CD4-positive, alpha-beta T cell treated with Interleukin-10 for 1 hour (primary cell): ENCODE data around the gene TEX2.

Source experiments
- DNase-seq: peaks from one replicate; pipeline ENCODE4 v3.0.0-alpha.2; 2020

The TEX2 gene

DNA sequence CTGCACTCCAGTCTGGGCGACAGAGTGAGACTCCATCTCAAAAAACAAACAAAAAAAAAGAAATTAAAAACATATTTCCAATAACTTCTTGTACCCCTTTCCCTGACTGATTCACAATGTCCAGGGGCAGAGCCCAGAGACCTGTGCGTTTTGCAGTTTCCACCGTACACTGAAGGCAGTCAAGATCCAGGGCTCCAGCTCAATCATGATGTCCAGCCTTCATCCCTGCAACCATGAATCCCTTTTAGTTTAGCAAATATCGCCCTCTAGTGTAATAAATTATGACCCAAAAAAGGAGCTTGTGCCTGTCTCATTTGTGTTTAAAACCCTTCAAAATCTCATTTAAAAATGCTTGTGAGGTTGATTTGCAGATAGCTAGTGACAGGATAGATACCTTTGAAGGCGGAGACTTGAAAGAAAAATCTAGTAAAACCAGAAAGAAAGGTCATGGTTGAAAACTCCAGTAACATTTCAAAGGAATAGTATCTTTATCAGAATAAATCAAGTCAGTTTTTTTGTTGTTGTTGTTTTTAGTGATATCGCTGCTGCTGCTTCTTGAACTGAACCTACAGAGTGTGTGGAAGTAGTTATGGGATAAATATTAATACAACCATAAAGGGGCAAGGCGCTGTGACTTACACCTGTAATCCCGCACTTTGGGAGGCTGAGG is 129.4 kb downstream of the TEX2 start:
- DNase-seq = peak; percentile 76

DNA sequence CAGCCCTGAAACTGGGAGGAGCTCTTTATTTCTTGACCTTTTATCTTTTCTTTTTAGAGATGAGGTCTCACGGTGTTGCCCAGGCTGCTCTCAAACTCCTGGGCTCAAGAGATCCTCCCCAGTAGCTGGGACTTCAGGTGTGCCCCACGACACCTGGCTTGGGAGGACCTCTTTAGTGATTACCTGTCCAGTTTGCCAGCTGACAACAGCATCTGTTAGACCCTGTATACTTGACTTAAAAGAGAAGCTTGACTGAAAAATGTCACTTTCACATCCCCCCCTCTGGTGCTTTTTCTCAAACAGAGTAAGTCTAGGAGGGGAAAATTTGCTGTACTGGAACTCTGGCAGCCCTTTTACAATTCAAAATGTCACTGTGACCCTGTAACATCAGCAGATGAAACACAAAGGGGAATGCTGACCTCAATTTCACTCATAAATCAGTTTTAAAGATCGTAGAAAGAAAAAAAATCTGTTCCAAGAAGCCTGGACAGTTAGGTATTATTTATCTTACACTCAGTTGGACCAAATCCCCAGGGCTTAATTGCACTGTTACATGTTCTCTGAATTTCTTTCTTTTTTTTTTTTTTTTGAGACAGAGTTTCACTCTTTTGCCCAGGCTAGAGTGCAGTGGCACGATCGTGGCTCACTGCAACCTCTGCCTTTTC is 131.3 kb downstream of the TEX2 start:
- DNase-seq = no peak

GRCh38 chr17:64130559-64131001 is 132.5 kb downstream of the TEX2 start:
- peak; percentile 79 for DNase-seq

DNA sequence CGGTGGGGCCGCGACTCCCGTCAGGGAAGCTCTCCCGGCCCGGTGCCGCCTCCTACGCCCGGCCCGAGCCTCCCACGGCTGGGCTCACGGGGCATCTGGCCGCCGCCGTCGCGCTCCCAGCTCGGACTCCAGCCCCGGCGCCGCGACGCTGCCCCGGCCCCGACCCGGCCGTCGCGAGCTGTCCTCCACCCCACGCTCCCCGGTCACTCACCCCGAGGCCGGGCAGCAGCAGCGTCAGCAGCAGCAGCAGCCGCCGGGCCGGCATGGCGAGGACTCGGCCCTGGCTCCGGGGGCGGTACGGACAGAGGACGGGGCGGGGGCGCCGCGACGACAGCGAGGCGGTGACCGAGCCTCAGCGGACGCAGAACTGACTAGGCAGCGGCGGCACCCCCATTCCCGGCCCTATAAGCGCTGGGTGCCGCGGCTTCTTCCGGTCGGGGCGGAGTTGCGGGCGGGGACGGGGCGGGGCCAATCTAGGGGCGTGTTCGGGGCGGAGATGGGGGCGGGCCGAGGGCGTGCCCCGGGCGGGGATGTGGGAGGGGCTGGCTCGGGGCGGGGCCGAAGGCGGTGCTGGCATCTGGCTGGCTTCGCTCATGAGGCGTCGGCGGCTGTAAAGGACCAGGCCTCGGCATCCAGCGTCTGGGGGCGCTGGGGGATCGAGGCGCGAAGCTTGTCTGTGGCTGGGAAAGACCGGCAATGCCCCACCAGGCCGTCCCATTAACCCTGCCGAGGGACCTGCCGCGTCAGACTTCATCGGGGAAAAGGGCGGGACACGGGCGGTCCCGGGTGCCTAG is 133.1 kb downstream of the TEX2 start, which contains the start of gene ERN1:
TSS of gene ERN1 (minus strand) at position 380 of the 794 bp plus-strand sequence. CDS start at position 265, 115 bp downstream.
- peak; percentile 90 for DNase-seq

DNA sequence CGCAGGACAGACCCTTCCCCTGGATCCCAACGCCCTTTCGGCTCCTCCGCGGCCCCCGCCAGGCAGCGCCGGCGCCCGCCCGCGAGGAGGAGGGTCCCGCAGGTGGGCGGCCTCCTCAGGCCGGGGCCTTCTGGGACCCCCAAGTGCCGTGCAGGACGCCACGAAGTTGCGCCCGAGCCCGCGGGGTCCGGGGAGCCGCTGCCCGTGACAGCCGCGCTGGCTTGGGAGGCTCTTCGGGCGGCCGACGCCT is 133.6 kb downstream of the TEX2 start:
- DNase-seq = no peak

GRCh38 chr17:64128787-64129514 is 134.1 kb downstream of the TEX2 start:
- DNase-seq = peak; percentile 19

DNA sequence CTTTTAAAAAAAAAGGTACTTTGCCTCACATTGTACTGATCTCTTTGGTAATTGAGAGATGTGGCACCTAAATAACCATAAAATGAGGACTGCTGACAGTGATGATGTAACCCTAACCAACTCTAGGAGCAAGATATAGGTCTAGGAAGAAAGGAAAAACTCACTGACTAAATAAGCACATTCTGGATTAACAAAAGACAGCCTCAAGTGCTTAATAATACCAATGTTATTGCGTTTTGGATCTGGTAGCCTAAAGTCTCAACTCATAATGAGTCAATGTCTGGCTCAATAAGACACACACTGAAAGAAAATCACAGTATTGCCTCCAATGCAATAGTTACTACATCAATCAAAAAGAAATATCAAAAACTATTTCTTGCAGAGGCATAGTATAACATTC is 136.1 kb downstream of the TEX2 start:
- DNase-seq = no peak

GRCh38 chr17:64125937-64126336 is 137.1 kb downstream of the TEX2 start:
- DNase-seq = no peak

DNA sequence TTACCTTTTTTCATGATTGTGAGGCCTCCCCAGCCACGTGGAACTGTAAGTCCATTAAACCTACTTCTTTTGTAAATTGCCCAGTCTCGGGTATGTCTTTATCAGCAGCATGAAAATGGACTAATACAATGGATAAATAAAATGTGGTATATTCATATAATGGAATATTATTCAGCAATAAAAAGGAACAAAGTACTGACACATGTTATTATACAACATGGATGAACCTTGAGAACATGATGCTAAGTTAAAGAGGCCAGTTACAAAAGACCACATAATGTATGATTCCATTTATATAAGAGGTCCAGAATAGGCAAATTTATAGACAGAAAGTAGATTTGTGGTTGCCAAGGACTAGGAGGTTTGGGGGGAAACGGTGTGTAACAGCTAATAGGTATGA is 138.5 kb downstream of the TEX2 start:
- DNase-seq = no peak

DNA sequence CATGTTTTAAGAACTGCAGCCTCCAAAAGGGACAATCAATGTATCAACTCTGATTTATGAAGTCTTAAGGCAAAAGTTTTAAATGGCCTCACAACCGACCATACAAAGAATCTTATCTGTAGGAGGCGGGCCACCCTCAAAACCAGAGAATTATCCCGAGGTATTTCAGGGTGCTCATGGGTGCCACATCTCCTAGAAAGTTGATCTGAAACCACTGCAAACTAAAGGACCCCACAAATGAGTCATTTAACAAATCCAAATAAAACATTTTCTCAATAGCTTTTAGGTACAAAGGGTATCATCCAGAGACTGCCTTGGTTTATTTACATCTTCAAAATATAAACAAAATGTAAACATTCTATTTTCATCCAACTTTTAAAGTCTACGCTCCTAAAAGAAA is 139.9 kb downstream of the TEX2 start:
- no peak for DNase-seq

GRCh38 chr17:64120972-64121786 is 141.9 kb downstream of the TEX2 start:
- DNase-seq = peak; percentile 42

GRCh38 chr17:64120159-64120810 is 142.8 kb downstream of the TEX2 start:
- no peak for DNase-seq

DNA sequence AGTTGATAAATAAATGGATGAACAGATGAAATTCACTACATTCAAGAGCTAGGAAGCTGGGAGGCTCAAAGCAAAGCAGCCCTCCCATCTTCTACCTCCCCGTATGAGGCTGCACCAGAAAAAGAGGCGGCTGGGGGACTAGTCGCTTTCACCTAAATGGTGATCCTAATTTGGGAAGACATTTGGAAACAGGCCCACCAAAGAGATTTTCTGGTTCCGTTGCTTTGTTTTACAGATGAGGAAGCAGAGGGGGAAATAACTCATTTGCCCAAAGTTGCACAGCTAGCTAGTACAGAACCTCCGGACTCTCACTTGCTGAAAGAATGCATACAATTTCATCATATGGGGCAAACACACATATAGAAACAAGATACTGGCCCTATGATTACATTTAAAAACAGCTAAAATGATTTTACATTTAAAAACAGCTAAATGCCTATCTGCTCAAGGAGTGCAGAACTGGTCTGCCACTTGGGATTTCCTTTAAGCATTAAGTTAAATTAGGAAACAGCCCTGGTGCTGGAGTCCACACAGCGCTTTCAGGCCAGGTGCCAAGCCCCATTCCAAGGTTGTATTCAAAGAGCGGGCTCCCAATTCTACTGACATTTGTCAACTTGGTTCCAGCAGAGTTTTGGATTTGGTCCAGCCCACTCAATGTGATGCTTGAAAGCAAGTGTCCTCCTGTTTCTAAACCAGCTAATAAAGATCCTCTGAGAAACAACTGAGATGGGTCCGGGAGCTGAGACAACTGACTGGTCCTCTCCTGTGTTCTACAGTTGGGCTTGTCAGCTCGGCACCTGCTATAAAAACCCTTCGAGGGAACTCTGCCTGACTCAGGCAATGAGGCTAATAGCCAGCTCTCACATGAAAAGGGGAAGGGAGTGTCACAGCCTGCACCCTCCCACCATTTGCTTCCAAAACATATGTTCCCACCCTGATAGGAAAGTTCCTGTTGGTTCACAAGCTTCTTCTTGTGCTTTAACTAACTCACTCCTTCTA is 144.8 kb downstream of the TEX2 start:
- DNase-seq = no peak

- DNase-seq = peak; percentile 43
Measured at GRCh38 chr17:64115822-64116534, 147.1 kb downstream of the TEX2 start.

DNA sequence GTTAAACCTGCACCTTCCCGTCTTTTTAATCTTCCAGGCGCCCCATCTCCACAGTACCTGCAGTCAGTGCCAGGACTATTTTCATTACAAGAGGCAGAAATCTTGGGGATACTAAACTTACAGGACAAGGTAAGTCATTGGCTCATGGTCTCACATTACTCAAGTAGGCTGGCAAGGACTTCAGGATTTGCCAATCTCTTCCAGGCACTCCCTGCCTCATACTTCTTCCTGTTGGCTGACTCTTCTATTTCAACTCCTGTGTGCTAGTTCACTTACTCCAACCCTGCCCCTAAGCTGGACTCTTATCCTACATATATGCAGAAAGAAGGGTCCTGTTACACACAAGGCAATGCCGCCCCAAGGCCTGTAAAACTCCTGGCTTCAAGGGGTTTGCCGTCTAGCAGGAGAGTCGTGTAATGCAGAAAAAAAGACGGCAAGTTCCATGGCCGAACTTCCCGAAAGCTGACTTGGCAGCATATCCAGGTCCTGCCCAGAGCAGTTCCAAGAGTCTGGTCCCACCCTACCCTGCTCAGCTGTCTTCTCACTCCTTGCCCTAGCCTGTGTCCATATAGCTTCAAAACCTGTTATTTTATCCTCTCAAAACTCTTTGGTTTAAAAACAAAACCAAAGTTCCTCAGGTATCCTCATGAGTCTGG is 147.9 kb downstream of the TEX2 start:
- DNase-seq = no peak

- no peak for DNase-seq
Measured at GRCh38 chr17:64113006-64113405, 150.1 kb downstream of the TEX2 start.

DNA sequence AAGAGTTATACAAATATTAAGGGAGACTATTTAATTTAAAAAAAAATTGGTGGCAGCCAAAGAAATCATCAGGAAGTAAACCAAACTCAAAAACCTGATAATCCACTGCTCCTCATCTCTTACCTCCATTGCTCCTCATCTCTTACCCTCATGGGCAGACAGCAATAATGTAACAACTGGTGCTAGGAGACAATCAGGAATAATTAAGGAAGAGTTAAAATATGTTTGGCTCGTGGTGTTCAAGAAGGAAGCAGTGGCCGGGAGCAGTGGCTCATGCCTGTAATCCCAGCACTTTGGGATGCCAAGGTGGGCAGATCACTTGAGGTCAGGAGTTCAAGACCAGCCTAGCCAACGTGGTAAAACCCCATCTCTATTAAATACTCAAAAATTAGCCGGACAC is 151.2 kb downstream of the TEX2 start:
- DNase-seq = no peak

DNA sequence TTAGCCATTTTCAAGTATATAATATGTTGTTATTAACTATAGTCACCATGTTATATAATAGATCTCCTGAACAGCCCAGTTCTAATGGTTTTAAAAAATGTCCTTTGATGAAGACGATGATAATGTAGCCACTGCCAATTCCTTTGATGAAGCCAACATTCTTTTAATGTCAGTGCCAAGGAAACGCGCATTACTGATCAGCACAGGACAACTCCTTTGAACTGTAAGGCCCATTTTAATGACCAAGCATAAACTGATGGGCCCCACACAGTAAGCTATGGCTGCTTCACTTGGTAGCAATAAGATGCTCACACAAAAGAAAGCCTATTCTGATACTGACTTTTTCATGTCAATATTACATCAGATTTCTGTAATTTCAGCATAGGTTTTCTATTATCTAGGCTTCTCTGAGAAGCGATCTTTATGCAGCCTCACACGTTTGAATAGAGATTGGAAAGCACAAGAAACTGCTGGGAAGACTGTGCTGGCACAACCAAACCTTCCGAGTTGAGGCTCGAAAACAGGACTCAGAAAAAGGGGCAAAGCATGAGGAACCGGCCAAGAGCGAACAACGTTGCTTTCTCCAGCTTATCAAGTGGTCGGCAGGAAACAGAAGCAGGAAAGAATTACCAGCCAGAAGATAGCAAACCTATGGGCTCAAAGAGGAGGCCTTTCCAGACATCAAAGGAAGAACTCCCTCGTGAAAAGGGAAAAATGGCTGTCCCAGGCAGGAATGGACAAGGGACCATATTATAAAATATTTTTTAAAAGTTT is 152.5 kb downstream of the TEX2 start:
- no peak for DNase-seq

- no peak for DNase-seq
Measured at GRCh38 chr17:64109400-64109799, 153.7 kb downstream of the TEX2 start.
